GM21447 (cell line): ENCODE data around the gene FLG2.

ENCODE experiments used
- ATAC-seq: cut with Tn5 transposase; IDR thresholded peaks from one replicate; pipeline ENCODE4 v1.9.1; 2021; ENCODE audit not compliant: unreplicated experiment

FLG2 gene

GRCh38 chr1:152359906-152360305, at the start of gene FLG2:
Gene FLG2, minus strand, starts transcription at chr1:152360006. Its CDS starts 1,122 bp downstream, at chr1:152358884.
- ATAC-seq, result no peak

GRCh38 chr1:152408664-152409063, 48.9 kb upstream of the FLG2 start:
- ATAC-seq, result no peak

DNA sequence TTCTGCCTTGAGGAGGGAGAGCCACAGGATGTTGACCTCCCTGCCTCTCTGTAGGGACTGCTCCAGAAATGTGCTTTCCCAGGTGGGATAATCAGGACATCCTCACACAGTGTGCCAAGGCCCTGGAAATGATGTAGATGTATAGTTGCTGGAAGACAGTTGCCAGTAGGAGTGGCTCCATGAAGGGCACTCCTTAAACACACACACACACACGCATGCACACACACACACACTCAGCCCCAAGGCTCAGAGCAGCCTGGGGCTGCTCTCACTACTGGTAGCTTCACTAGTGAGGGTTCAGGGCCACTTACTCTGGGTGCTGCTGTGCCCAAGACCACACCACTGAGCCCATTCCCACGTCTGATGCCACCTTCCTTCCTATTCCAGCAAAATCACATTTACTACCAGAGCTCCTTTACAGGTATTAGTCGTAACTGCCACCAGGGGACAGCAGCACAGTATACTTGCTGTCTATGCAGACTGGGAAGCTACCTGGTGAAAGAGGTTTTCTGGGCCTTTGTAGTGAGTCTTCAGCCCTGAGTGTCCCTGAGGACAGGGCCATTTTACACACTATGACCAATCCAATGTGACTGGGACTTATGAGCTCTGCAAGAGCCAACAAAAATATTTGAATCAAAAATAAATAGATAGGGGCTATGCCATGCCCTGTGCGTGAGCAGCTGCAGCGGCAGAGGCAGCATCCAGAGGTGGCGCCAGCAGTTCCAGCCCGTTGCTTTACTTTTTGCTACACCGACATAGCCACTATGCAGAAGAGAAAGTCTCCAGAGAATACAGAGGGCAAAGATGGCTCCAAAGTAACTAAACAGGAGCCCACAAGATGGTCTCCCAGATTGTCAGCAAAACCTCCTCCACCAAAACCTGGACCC, 39.2 kb upstream of the FLG2 start:
- no peak for ATAC-seq

DNA sequence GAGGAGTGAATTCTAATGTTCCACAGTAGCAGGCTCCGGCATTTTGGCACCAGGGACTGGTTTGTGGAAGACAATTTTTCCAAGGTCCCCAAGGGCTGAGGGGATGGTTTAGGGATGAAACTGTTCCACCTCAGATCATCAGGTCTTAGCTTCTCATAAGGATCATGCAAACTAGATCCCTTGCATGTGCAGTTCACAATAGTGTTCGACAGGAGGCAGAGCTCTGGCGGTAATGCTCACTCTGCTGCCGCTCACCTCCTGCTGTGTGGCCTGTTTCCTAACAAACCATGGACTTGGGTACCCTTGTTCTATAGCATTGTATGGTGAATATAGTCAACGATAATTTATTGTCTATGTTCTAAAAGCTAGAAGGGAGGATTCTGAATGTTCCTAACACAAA, 37.7 kb upstream of the FLG2 start:
- no peak for ATAC-seq

- ATAC-seq, result no peak
These were observed 34.3 kb upstream of the FLG2 start for GRCh38 chr1:152394151-152394550.

GRCh38 chr1:152392909-152393308, 33.1 kb upstream of the FLG2 start:
- no peak for ATAC-seq

- no peak for ATAC-seq
These were observed 29.1 kb upstream of the FLG2 start for GRCh38 chr1:152388889-152389288.

- no peak for ATAC-seq
These were observed 27.1 kb upstream of the FLG2 start for GRCh38 chr1:152386940-152387339.

DNA sequence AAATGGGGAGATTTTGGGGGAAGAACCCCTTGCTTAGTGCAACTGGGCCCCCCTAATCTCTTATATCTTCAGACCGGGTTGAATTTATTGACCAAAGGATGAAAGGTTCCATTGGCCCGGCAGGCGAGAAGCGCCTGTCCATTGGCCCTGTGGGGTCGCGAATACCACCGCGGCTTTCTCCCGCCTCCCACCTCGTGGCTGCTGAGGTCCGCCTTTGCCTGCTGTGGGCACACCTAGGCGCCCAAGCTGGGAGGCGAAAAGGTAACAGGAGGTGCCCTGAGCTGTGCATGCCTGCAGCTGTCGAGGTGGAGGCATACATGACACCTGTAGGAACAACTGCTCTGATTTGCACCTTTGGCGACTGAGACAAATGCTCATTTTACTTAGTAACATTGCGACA, 21.1 kb upstream of the FLG2 start:
- no peak for ATAC-seq

DNA sequence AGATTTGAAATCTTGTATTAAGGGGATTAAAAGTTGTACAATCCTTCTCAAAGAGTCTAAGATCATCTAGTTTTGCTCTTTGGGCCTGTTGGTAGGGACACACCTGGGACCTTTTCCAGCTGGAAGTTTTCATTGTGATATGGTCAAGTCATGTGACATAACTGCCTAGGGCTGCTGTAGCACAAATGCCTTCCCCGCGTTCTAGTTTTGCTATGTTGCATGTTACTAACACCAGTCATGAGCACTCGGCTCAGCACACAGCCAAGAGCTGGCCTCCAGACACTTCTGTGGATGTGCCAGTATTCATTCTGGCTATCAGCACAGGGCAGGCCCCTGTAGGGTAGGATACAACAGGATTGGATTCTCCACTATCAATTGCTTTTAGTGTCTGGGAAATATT, 14.6 kb upstream of the FLG2 start:
- no peak for ATAC-seq

DNA sequence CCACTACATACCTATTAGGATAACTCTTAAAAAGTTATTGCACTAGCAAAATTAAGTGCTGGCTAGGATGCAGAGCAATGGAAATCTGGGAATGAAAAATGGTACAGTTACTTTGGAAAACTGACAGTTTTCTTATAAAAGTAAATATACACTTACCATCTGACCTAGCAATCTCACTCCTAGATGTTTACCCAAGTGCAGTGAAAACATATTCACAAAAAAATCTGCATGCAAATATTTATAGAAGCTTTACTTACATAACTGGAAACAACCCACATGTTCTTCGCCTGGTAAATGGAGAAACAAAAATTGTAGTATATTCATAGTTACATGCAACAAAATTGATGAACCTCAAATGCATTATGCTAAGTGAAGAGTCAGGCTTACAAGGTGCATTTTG, 12.9 kb upstream of the FLG2 start:
- no peak for ATAC-seq

DNA sequence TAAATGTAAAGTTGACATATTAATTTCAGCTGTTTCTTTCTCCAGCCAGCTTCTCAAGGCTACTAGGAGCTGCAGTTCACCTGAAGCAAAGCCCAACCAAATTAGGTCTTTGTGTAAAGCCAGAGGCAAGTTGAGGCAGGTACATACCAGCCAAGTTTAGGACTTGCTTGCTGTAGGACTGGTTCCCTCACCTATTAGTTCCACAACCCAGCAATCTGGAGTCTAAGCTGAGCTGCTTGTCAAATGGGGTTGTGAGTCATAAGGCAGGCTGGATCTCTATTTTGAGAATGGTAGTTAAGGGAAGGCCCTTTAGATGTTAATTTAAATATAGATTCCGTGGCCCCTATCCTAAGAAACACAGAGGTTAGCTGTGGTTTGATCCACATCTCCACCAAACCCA, 7.6 kb upstream of the FLG2 start:
- ATAC-seq, result no peak

- no peak for ATAC-seq
These were observed 3.1 kb downstream of the FLG2 start for GRCh38 chr1:152356736-152357135.

- ATAC-seq, result no peak
These were observed 10.2 kb downstream of the FLG2 start for GRCh38 chr1:152349611-152350010.

GRCh38 chr1:152348447-152348846, 11.4 kb downstream of the FLG2 start:
- ATAC-seq, result no peak

DNA sequence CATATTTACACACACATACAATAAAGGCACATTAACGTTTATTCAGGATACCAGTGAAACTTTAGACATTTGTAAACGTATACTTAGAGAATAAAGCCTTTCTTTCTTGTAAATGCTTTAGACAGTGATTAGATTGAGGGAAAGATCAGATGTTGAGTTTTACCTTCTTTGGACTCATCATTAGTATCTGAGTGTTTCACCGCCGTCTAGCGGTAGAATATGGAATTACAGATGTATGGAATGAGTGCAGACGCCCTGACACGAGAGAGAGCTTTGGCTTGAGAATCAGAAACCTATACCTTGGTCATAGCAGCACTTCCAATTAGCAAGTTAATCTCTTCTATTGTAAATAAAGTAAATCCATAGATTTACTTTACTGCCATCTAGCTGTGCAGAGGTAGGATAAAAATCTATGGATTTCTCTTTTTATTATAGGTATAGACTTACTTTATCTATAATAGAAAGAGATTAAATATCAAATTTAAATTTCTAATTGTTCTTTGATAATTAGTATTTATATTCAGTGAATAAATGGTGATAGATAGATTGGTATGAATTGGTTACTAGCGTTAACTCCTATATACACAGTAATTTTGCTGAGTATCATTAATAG, 12.6 kb downstream of the FLG2 start:
- no peak for ATAC-seq

DNA sequence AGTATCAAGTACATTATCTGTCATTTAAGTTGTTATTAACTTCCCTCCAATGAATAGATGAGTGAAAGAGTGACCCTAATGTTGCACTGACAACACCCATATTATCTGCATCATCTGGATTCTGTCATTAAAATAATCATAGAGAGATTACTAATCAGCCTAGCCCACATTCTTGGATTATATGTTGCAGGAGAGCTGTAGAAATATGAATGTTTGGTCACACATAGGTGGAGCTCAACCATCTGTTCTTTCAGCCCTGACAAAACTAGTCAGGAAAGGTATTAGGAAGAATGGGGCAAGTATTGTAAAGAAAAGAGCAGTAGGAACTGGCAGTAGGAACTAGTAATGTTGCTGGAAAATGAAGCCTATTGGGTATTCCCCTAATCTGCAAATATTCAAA, 15.4 kb downstream of the FLG2 start:
- ATAC-seq, result no peak

- ATAC-seq, result no peak
These were observed 16.8 kb downstream of the FLG2 start for GRCh38 chr1:152343006-152343405.

DNA sequence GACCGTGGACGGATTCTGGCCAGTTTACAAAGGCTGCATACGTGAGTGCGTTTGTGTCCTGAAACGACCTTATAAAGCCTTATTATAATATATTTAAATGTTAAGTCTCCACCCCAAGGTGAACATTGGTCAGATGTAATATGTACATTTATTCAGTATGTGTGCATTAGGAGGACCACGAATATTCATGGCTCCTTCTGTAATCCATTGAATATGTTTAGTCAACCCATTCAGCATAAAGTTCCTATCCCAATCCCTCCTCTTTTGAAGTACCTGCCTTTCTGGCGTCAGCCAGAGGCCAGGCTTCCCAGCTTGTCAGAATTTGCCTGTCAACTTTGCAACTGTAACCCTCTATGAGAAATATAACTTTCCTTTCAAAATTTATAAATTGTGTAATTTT, 24.4 kb downstream of the FLG2 start:
- no peak for ATAC-seq

DNA sequence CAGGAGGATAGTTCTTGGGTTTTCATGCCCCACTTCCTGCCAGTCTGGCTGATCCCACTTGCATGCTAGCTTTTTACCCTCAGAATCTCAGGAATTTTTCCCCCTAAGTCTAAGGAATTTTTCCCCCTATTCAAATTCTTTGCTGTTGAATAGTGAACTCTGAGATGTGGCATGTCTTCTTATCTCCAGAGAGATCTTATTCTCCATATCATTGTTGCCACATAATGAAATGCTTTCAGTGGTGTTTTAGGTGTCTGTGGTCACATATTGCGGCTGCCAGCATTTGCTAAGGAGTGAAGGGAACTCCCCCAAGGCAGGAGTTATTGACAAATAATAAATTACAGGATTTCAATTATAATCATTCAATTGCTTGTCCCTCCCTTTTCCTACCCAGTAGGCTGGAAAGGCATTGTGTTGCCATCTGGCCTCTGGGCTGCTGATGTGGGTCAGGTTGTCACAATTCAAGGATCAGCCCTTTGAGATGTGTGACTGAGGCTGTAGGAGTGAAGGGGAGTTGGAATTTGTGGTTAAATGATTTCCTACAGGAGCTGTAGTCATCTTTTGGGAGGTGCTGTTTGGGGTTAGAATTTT, 30.9 kb downstream of the FLG2 start:
- ATAC-seq, result no peak

GRCh38 chr1:152325111-152325510, 34.7 kb downstream of the FLG2 start, which contains the start of gene FLG:
Gene FLG, minus strand, starts transcription at chr1:152325239. Its CDS starts 9,783 bp downstream, at chr1:152315456.
- ATAC-seq, result no peak

- ATAC-seq, result no peak
These were observed 45.8 kb downstream of the FLG2 start for GRCh38 chr1:152313970-152314369.
